HG03039 (cell line): ENCODE data around the gene CABP2.
"Not testable (repeated sequence)": the region's sequence is repeated elsewhere in the genome, so short reads cannot be mapped to it uniquely, and the experiment has no call there.

ENCODE experiments used
- ATAC-seq: cut with Tn5 transposase; IDR thresholded peaks from one replicate; pipeline ENCODE4 v1.9.1; 2021; ENCODE audit warnings: mild to moderate bottlenecking, moderate library complexity; ENCODE audit not compliant: unreplicated experiment

CABP2 gene

GRCh38 chr11:67522844-67523555 lies at the start of gene CABP2:
CABP2 (minus strand) TSS chr11:67523446; CDS start chr11:67523326, 120 bp downstream.
- ATAC-seq, result no peak

- ATAC-seq, result no peak
Observed at GRCh38 chr11:67572747-67573419, 49.6 kb upstream of the CABP2 start.

- ATAC-seq, result no peak
Observed at GRCh38 chr11:67572305-67572704, 49.1 kb upstream of the CABP2 start.

- ATAC-seq, result no peak
Observed at GRCh38 chr11:67571443-67571842, 48.2 kb upstream of the CABP2 start.

- ATAC-seq, result no peak
Observed at GRCh38 chr11:67564230-67564629, 41.0 kb upstream of the CABP2 start.

- ATAC-seq, result not testable (repeated sequence)
Observed at GRCh38 chr11:67563705-67564114, 40.5 kb upstream of the CABP2 start.

- ATAC-seq, result no peak
Observed at GRCh38 chr11:67562963-67563704, 39.9 kb upstream of the CABP2 start.

- ATAC-seq, result no peak
Observed at GRCh38 chr11:67561971-67562619, 38.8 kb upstream of the CABP2 start.

- ATAC-seq, result no peak
Observed at GRCh38 chr11:67558084-67558772, 35.0 kb upstream of the CABP2 start.

GRCh38 chr11:67556244-67556643 lies 33.0 kb upstream of the CABP2 start:
- no peak for ATAC-seq

GRCh38 chr11:67551697-67552096 lies 28.5 kb upstream of the CABP2 start:
- not testable (repeated sequence) for ATAC-seq

GRCh38 chr11:67551127-67551526 lies 27.9 kb upstream of the CABP2 start:
- no peak for ATAC-seq

- no peak for ATAC-seq
Observed at GRCh38 chr11:67548555-67549110, 25.4 kb upstream of the CABP2 start.

GRCh38 chr11:67548112-67548511 lies 24.9 kb upstream of the CABP2 start:
- not testable (repeated sequence) for ATAC-seq

GRCh38 chr11:67545280-67545679 lies 22.0 kb upstream of the CABP2 start:
- ATAC-seq, result no peak

GRCh38 chr11:67544616-67545242 lies 21.5 kb upstream of the CABP2 start:
- ATAC-seq, result no peak

- no peak for ATAC-seq
Observed at GRCh38 chr11:67543585-67543984, 20.3 kb upstream of the CABP2 start.

GRCh38 chr11:67542971-67543370 lies 19.7 kb upstream of the CABP2 start:
- no peak for ATAC-seq

- ATAC-seq, result no peak
Observed at GRCh38 chr11:67542169-67542568, 18.9 kb upstream of the CABP2 start.

GRCh38 chr11:67541198-67541597 lies 18.0 kb upstream of the CABP2 start:
- ATAC-seq, result no peak
